Measurements from ENCODE around the gene DCTPP1. TPM values are rescaled to one million over a fixed set of nuclear protein-coding genes. Genes with fewer than 3 reads are reported as not detected.

Gene DCTPP1
- total and polyA plus RNA-seq, 2 of the 13 experiments (the other 11 are each of a cell fraction or from before 2014, with no cell fraction given), result 54.8 to 74.4 TPM

DNA sequence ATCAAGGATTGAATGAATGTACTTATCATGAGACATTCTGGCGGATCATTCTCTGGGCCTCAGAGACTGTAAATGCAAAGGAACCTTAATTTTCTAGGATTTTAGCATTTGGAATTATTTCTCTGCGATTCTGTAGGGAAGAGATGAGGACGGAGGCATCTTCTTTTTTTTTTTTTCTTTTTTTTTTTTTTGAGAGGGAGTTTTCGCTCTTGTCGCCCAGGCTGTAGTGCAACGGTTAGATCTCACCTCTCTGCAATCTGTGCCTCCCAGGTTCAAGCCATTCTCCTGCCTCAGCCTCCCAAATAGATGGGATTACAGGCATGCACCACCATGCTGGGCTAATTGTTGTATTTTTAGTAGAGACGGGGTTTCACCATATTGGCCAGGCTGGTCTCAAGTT is 44.9 kb upstream of the DCTPP1 start (continued):
- no peak for TF ChIP-seq ZNF564 (CRISPR knock-in tag; IDR thresholded peaks at IDR 0.05)
- TF ChIP-seq ZIK1 (CRISPR knock-in tag; IDR thresholded peaks at IDR 0.05; ENCODE audit: borderline replicate concordance, low read depth), result no peak
- TF ChIP-seq, protein P1, sequence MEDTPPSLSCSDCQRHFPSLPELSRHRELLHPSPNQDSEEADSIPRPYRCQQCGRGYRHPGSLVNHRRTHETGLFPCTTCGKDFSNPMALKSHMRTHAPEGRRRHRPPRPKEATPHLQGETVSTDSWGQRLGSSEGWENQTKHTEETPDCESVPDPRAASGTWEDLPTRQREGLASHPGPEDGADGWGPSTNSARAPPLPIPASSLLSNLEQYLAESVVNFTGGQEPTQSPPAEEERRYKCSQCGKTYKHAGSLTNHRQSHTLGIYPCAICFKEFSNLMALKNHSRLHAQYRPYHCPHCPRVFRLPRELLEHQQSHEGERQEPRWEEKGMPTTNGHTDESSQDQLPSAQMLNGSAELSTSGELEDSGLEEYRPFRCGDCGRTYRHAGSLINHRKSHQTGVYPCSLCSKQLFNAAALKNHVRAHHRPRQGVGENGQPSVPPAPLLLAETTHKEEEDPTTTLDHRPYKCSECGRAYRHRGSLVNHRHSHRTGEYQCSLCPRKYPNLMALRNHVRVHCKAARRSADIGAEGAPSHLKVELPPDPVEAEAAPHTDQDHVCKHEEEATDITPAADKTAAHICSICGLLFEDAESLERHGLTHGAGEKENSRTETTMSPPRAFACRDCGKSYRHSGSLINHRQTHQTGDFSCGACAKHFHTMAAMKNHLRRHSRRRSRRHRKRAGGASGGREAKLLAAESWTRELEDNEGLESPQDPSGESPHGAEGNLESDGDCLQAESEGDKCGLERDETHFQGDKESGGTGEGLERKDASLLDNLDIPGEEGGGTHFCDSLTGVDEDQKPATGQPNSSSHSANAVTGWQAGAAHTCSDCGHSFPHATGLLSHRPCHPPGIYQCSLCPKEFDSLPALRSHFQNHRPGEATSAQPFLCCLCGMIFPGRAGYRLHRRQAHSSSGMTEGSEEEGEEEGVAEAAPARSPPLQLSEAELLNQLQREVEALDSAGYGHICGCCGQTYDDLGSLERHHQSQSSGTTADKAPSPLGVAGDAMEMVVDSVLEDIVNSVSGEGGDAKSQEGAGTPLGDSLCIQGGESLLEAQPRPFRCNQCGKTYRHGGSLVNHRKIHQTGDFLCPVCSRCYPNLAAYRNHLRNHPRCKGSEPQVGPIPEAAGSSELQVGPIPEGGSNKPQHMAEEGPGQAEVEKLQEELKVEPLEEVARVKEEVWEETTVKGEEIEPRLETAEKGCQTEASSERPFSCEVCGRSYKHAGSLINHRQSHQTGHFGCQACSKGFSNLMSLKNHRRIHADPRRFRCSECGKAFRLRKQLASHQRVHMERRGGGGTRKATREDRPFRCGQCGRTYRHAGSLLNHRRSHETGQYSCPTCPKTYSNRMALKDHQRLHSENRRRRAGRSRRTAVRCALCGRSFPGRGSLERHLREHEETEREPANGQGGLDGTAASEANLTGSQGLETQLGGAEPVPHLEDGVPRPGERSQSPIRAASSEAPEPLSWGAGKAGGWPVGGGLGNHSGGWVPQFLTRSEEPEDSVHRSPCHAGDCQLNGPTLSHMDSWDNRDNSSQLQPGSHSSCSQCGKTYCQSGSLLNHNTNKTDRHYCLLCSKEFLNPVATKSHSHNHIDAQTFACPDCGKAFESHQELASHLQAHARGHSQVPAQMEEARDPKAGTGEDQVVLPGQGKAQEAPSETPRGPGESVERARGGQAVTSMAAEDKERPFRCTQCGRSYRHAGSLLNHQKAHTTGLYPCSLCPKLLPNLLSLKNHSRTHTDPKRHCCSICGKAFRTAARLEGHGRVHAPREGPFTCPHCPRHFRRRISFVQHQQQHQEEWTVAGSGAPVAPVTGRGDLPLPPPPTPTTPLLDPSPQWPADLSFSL (CRISPR knock-in tag; IDR thresholded peaks at IDR 0.05), result no peak
- TF ChIP-seq KDM1A (CRISPR knock-in tag; IDR thresholded peaks at IDR 0.05), result no peak
- no peak for TF ChIP-seq ZNF605 (CRISPR knock-in tag; IDR thresholded peaks at IDR 0.05)
- no peak for TF ChIP-seq SRSF9 (IDR thresholded peaks at IDR 0.05; ENCODE audit: borderline replicate concordance, insufficient read depth, low read depth, low read length, poor library complexity, severe bottlenecking)
- TF ChIP-seq, protein P2, sequence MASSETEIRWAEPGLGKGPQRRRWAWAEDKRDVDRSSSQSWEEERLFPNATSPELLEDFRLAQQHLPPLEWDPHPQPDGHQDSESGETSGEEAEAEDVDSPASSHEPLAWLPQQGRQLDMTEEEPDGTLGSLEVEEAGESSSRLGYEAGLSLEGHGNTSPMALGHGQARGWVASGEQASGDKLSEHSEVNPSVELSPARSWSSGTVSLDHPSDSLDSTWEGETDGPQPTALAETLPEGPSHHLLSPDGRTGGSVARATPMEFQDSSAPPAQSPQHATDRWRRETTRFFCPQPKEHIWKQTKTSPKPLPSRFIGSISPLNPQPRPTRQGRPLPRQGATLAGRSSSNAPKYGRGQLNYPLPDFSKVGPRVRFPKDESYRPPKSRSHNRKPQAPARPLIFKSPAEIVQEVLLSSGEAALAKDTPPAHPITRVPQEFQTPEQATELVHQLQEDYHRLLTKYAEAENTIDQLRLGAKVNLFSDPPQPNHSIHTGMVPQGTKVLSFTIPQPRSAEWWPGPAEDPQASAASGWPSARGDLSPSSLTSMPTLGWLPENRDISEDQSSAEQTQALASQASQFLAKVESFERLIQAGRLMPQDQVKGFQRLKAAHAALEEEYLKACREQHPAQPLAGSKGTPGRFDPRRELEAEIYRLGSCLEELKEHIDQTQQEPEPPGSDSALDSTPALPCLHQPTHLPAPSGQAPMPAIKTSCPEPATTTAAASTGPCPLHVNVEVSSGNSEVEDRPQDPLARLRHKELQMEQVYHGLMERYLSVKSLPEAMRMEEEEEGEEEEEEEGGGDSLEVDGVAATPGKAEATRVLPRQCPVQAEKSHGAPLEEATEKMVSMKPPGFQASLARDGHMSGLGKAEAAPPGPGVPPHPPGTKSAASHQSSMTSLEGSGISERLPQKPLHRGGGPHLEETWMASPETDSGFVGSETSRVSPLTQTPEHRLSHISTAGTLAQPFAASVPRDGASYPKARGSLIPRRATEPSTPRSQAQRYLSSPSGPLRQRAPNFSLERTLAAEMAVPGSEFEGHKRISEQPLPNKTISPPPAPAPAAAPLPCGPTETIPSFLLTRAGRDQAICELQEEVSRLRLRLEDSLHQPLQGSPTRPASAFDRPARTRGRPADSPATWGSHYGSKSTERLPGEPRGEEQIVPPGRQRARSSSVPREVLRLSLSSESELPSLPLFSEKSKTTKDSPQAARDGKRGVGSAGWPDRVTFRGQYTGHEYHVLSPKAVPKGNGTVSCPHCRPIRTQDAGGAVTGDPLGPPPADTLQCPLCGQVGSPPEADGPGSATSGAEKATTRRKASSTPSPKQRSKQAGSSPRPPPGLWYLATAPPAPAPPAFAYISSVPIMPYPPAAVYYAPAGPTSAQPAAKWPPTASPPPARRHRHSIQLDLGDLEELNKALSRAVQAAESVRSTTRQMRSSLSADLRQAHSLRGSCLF (CRISPR knock-in tag; IDR thresholded peaks at IDR 0.05; ENCODE audit: borderline replicate concordance), result no peak
- TF ChIP-seq ZNF678 (CRISPR knock-in tag; IDR thresholded peaks at IDR 0.05), result no peak
- no peak for TF ChIP-seq PHF8 (CRISPR knock-in tag; IDR thresholded peaks at IDR 0.05)

Data from HepG2 (cell line).